HL-60/S4 (cell line): ENCODE results near the gene CTNNA2.
"Not testable (repeated sequence)": the region's sequence is repeated elsewhere in the genome, so short reads cannot be mapped to it uniquely, and the experiment has no call there.

Source experiments
- in situ Hi-C: fragments of 300-500 bp; cut with MboI; formaldehyde crosslinking; loops from 2 replicates; pipeline ENCODE4 v1.14.3; 2022; ENCODE audit warnings: low sequenced_read_pairs

Gene CTNNA2

DNA sequence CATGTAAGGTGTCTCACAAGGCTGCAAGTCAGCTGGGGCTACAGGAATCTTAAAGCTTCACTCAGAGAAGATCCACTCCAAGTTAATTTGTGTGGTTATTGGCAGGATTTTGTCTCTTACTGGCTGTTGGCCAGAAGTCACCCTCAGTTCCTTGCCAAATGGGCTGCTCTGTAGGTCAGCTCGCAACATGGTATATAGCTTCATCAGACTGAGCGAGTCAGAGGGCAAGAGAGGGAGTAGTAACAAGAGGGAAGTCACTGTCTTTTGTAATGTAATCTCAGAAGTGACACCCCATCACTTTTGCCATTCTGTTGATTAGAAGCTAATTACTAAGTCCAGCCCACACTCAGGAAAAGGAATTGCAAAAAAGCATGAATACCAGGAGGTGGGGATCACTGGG lies 672.2 kb downstream of the CTNNA2 start:
- in situ Hi-C loops: no loop called here

DNA sequence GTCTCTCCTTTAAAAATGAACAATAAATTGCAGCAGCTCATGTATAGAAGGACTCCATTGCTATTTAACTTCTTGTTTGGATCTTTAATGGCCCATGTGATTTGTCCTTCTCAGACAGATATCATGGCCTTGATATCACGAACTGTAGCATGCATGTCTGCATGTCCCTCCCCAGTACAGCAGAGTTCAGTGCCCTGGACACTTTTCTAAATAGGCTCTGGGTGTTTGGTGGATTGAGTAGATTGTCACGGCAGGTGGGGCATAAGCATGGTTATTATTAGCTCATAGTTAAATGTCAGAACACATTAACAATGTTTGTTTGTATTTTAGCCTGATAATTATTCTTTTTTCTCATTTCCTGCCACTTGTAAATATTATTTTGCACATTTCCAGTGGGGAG lies 673.4 kb downstream of the CTNNA2 start:
- in situ Hi-C loops: no loop called here

DNA sequence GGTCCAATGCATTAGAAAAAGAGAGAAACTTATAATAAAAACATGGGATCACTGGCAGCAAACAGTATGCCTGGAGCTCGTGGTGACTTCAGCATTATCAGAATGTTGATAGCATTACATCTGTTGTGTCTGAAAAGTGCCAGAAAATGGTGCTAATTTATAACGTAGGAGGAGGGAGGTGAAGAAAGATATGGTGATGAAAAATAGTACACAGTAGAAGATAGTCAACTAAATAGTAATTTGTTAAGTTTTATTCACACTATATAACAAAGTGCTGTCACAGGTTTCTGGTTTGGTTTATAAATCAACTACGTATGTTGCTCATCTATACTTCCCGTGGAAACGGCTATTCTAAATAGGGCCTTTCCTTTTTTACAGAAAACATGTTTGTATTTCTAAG lies 674.3 kb downstream of the CTNNA2 start:
- in situ Hi-C loops: no loop called here

DNA sequence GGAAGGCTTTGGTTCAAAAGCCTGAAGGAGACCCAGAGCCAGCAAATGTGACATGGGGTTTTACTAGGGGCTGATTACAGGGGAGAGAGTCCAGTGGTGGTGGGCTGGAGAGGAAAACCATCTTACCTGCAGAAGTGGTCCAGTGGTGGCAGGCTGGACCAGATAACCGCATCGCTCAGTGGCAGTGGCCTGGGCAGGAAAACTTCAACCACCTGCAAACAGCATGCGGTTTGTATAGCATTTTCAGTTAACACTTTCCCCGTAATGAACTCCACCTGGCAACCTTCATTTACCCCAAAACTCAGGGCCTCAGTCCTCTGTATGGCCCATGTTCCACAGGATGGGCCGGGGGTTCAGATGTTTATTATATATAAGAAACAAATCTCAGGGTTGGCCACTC lies 677.3 kb downstream of the CTNNA2 start:
- in situ Hi-C loops: no loop called here

DNA sequence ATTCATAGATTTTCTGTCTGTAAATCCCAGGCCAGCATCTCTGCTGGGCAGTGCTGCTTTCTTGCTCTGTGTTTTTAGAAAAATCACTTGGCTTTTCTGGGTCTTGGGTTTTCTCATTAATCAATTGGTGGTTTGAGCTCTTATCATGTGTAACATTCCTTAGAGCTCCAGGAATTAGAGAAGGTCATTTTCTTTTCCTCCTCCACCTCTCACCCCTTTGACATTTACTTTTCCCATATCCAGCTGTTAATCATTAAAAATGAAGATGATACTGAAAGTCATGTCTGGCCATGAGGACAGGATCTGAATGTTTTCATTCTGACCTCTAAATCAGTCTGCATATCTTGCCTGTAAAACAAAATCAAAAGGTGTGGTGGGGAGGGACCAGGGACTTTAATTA lies 680.7 kb downstream of the CTNNA2 start:
- in situ Hi-C loops: no loop called here

DNA sequence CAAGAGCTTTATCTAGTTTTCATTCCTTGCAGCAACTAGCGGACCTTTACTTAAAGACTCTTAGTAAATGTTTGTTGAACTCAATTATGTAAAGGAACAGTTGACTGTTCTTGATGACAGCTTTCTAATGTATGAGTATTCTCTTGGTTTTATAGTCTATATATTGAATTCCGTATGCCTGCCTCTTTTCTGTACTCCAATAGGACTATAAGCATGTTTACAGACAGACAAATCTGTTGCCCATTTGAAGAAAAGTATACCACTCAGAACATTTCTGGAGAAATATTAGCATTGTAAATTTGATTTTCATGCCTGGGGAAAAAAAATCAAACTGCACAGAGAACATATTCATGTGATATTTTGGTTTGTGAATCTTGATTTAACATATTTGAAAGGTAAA lies 682.2 kb downstream of the CTNNA2 start:
- in situ Hi-C loops: no loop called here

DNA sequence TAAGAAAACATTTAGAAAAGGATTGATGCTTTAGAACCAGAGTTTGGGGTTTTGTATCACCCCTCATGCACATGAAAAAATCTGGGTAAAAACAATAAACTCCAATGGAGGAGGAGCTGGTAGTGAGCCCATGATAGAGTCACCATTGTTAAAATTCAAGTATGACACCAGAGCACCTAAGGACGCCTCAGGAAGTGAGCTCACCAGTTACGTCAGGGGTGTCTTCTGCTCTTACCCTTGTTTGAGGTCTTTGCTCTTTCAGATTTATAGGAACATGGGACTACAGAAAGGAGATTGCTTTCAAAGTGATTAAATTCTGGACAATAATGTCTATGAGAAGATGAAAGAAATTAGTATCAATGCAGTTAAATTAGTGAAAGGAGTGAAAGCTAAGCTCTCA lies 685.2 kb downstream of the CTNNA2 start:
- in situ Hi-C loops: no loop called here

DNA sequence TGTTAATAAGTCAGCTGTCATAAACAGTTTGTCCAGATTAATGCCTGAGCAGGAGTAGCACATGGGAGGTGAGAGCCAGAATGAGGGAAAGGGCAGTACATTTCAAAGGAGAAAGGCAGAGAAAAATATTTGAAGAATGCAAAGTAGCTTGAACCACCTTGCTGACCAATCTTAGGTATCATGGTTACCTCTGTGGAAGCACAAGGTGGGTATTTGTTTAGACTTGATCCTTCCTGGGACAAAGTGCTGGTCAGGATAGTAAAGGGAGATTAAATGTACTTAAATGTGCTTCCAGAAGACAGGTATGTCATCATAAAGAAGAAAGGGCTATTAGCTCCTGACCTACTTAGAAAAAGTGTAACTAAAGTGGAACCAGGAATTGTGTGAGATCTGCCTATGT lies 686.7 kb downstream of the CTNNA2 start:
- in situ Hi-C loops: no loop called here

DNA sequence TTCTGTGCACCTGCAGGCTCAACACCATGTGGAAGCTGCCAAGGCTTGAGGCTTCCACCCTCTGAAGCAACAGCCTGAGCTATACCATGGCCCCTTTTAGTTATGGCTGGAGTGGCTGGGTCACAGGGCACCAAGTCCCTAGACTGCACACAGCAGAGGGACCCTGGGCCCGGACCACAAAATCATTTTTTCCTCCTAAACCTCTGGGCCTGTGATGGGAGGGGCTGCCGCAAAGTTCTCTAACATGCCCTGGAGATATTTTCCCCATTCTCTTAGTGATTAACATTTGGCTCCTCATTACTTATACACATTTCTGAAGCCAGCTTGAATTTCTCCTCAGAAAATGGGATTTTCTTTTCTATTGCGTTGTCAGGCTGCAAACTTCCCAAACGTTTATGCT lies 691.1 kb downstream of the CTNNA2 start:
- in situ Hi-C loops: not testable (repeated sequence)

DNA sequence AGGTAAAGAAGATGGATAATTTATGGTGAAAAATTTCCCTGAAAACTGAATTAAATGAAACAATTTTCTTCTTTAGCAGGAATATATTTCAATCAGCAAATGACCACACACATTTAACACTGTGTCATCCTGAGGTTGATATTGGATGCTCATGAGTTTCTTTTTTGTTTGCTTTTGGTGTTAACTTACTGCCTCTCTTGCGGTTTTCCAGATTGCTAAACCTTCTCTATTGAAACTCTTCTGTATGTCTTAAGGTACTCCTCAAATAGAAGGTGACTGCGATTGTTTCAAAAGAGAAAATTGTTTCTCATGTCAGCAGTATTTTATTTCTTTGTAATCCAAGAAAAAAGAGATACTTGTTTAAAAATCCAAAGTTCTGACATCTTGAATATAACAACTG lies 692.6 kb downstream of the CTNNA2 start:
- in situ Hi-C loops: no loop called here

DNA sequence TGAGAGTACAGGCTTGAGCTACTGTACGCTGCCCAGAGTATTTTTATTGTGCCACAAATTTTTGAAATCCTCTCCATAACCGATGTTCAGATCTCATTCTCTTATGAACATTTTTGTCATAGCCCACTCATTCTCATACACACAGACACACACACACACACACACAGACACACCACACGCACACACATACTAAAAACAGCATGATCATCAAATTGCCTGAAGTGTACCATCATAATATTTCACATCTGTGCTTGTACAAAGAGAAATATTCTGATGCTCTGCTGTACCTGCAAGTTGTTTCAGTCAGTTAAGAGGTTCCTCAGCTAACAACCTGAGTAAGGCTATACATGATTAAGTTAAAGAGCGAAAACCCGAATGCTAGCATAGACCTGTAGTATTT lies 696.6 kb downstream of the CTNNA2 start:
- in situ Hi-C loops: no loop called here

DNA sequence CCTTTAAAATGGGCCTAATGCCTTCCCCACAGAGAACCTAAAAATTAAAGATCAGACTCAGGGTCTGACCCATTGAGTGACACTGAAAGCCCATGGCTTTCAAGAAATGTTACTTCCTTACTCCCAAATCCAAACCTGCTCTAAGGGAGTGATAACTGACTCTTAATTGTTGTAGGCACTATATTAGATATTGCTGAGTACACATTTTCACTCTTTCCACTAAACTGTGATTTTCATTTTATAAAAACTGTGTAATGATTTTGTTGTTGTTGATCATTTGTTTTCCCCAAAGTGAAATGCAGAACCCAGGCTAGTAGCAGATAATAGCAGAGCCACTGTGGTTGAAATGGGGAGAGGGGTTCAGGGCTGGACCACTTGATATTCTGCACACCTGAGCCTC lies 704.6 kb downstream of the CTNNA2 start:
- in situ Hi-C loops: no loop called here

DNA sequence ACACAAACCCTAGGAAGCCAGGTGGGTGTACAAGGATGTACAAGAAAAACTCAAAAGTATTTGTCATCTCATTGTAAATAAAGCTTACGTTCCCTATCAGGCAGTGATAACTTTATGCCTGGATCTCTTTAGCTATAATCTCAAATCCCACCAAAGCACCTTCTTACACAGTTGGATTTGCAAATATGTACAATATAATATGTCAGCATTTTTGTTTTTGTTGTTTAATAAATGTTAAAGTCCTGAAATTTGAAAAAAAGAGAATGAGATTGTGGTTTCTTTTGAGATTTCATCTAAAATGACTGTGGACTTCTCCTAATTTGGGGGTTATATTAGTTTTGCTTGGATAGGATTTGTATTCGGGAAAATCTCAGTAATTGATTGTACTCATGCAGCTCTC lies 709.8 kb downstream of the CTNNA2 start:
- in situ Hi-C loops: no loop called here

DNA sequence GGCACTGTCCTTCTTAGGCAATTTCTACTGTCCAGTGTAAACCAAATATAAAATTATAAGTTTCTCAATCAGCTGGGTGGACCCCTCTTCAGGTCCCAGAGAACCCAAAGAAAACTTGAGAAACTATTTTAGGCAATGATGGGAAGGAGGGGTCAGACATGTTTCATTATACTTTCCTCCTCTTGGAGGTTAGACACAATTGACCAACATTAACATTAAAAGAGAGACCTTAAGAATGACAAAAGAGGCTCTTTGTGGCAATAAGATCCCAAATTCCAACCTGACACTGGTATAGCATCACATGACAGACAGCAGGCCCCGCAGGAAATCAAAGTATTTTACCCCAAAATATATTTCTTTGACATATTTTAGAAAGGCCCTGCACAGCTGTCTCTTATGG lies 718.6 kb downstream of the CTNNA2 start:
- in situ Hi-C loops: no loop called here

DNA sequence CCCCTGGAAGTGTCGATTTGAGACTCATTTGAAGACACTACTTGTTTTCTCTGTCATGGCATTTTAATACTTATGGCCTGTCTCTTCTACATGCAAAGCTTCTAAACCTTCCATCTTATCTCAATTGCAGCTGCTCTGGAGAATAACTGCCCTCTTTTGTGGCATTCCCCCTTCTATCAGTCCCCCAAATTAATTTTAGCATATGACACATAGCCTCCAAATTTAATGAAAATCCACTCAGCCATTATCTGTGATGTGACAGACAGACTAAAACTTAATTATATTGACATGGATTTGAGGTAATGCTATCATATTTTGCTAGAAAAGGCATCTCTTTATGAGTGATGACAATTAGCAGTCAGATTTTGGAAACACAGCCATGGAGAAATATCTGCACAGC lies 720.5 kb downstream of the CTNNA2 start:
- in situ Hi-C loops: no loop called here

DNA sequence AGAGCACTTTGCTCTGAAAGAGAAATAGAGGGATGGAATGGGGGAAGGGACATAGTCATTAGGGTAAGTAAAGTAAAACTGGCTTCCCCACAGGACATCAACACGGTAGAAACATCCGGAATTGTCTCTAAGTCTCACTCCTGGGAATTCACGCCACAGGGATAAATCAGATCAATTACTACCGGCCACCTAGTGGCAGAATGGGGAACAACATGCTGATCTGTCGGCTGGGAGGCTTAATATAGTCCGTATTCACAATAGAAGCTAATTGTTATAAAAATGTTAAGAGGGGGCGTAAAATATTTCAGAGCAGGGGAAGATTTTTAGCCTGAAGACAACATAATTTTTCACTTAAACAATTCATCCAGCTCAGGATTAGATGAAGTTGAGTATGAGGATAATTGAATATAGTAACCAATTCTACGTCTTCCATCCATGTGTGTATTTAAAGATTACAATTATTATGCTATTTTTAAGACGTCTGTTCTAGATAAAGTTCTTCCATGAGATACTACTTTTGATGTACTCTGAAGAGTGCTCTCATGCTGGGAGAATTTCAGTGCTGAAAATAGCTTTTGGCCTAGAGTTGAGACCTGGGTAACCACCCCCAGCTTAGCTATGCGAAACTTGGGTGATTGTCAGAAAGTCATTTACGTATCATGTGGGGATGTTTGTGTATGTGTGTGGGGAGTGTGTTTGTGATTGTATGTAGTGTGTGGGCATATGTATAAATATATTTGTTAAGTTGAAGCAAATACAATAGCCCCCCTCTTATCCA lies 726.0 kb downstream of the CTNNA2 start:
- in situ Hi-C loops: no loop called here

DNA sequence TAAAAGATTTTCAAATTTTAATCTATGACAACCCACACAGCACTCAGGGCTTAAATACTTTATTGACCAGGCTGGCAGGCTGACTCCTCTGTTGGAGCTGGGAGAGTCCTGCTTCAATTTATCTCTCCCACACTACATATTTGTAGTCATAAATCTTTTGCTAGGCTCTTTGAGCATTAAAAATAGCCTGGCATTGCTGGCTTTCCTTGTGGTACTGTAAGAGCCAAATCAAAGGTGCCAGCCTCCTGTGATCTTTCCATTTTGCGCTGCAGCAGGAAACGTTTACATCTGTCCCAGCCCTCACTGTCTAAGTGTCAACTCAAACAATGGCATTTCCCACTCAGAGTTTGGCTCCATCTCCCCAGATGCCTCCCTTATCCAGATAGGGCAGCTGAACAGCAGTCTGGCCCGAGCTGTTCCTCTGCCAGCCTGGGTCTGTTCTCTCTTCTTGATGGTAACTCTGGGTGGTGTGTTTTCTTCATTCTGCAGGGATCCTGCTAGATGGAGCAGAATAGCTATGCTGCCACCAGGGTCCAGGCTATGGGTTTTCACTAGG lies 729.6 kb downstream of the CTNNA2 start:
- in situ Hi-C loops: no loop called here

DNA sequence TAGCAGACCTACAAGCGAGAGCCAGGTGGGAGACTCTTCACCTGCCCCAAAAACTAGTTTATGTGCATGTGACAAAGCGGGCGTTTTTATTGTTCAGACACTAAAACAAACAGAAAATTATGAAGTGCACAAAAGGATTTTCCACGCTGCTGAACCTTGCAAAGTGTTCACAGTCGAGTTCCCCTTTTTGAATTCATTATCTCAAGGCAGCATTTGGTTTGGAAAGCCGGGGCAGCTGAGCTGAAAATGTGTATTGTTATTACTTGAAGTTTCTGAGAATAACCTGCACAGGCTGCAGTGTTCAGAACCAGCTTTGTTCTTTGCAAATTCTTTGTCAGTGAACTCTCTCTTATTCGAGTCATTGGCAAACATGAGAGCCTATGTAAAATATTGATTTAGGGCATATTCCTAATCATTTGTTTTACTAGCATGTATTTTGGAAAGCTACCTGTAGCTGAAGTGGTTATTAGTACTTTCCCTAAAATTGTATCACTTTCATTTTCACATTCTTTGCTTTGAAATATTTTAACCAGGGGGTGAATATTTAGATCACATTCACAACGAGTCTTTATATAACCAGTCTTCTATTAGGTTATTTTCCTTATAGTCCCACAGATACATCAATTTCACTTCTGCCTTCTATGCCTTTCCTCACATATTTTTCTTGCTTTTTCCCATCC lies 732.2 kb downstream of the CTNNA2 start:
- in situ Hi-C loops: no loop called here

DNA sequence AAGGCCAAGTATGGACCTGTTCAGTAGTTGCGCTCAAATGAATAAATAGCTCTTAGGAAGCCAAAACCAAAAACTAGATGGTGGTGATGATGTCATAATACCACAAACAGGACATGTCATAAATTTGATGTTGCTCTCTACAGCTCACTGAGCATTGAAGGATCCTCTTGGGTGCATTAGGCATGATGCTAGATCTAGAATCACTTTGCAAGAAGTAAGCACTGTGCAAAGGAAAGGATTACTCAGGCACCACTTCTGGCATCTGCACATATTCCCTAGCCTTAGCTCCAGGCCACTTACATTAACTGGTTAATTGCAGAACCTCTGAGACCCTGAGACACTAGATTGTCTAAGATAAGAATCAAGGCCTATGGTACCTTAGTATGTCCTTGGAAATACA lies 733.7 kb downstream of the CTNNA2 start:
- in situ Hi-C loops: no loop called here

DNA sequence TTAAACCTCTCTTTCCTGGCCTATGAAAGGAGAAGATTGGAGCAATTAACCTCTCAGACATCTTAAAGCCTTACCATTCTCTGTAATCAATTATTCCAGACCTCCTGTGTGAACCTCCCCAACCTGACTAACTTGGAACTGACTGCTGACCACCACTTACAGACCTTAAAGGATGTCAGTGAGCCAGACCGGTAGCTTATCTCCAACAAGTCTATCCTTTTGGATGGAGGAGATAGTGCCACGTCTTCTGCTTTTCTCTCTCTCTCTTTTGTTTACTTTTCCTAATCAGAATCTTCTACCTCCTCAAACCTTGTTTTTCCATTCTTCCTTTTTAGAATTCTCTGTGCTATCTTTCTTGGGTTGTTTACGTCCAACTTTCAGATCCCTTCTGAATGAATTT lies 734.5 kb downstream of the CTNNA2 start:
- in situ Hi-C loops: no loop called here

DNA sequence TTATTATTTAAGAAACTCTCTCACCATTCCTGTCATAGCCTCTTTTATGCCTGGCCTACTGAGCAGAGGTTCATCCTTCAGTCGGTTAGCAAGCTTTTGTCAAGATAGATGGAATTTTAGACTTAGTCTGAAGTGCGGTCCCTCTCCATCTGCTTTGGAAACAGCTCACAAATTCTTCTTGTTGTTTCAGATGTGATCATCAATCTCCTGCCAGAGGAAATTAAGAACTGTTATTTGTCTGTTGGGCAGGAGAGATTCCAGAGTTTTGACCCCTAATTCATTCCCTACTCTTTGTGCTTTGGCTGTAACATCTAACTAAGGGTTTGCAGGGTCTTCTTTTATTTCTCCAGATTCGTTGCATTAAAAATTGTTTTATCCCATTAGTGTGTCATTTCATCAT lies 735.3 kb downstream of the CTNNA2 start:
- in situ Hi-C loops: no loop called here

DNA sequence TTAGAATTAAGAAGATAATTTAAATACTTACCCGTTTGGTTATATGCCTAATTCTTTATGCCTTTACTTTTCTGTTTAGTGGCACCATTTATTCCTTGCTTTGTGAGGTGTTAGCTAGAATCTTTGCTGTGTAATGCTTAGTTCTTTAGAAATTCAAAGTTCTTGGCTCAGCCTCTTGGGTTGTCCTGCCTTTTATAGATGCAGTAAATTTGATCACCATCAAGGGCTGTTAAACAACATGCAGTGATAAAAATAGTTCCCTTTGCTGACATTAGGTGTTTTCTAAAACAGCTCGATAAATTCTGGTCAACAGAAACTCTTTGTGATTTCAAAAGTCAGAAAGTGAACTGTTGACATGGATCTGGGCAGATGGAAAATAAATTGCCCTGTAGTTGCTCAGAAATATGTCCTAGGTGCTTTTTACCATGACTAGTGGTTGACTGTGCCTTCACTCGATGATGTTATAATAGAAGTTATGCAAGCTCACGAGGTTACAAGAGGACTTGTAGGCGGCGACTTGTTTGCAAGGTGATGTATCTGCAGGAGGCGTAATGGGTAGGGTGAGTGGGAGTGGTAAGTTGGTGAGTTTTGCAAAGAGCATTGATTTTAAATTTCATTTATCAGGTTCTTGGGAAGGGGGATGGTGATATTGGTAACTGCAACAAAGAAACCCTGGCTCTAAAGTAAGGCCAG lies 739.6 kb downstream of the CTNNA2 start:
- in situ Hi-C loops: no loop called here
